Iris pigment epithelial cell (primary cell): Measurements from ENCODE around the gene GLRA2.
"Not testable (repeated sequence)": the region's sequence is repeated elsewhere in the genome, so short reads cannot be mapped to it uniquely, and the experiment has no call there.

Experiments
- DNase-seq: peaks from one replicate; pipeline ENCODE4 v3.0.0-alpha.2; 2011; ENCODE audit warnings: low read depth

Gene GLRA2

GRCh38 chrX:14591976-14592375 is 62.6 kb downstream of the GLRA2 start:
- DNase-seq = no peak

GRCh38 chrX:14594521-14594920 is 65.2 kb downstream of the GLRA2 start:
- DNase-seq = no peak

- DNase-seq = no peak
These were observed 69.0 kb downstream of the GLRA2 start for GRCh38 chrX:14598330-14598729.

- DNase-seq = no peak
These were observed 78.2 kb downstream of the GLRA2 start for GRCh38 chrX:14607446-14607985.

- DNase-seq = not testable (repeated sequence)
These were observed 83.1 kb downstream of the GLRA2 start for GRCh38 chrX:14612450-14612849.

GRCh38 chrX:14616301-14616700 is 87.0 kb downstream of the GLRA2 start:
- DNase-seq = no peak

GRCh38 chrX:14616836-14617235 is 87.5 kb downstream of the GLRA2 start:
- no peak for DNase-seq

- DNase-seq = no peak
These were observed 89.0 kb downstream of the GLRA2 start for GRCh38 chrX:14618177-14618965.

GRCh38 chrX:14630733-14631132 is 101.4 kb downstream of the GLRA2 start:
- no peak for DNase-seq

- DNase-seq = no peak
These were observed 112.6 kb downstream of the GLRA2 start for GRCh38 chrX:14641681-14642655.

GRCh38 chrX:14660970-14661369 is 131.6 kb downstream of the GLRA2 start:
- DNase-seq = no peak

- DNase-seq = no peak
These were observed 141.5 kb downstream of the GLRA2 start for GRCh38 chrX:14670819-14671218.

GRCh38 chrX:14672611-14673172 is 143.4 kb downstream of the GLRA2 start:
- no peak for DNase-seq

GRCh38 chrX:14673236-14673635 is 143.9 kb downstream of the GLRA2 start:
- DNase-seq = no peak

GRCh38 chrX:14673764-14674163 is 144.4 kb downstream of the GLRA2 start:
- DNase-seq = peak; percentile 93

GRCh38 chrX:14675500-14675899 is 146.2 kb downstream of the GLRA2 start:
- DNase-seq = no peak

GRCh38 chrX:14676431-14676830 is 147.1 kb downstream of the GLRA2 start:
- peak; percentile 38 for DNase-seq

- DNase-seq = not testable (repeated sequence)
These were observed 159.0 kb downstream of the GLRA2 start for GRCh38 chrX:14688331-14688730.

- no peak for DNase-seq
These were observed 161.2 kb downstream of the GLRA2 start for GRCh38 chrX:14690553-14690952.

GRCh38 chrX:14694611-14695010 is 165.3 kb downstream of the GLRA2 start:
- peak; percentile 63 for DNase-seq

GRCh38 chrX:14697451-14697850 is 168.1 kb downstream of the GLRA2 start:
- no peak for DNase-seq

- no peak for DNase-seq
These were observed 169.5 kb downstream of the GLRA2 start for GRCh38 chrX:14698790-14699189.
